EL (cell line): ENCODE data around the gene TIMM10.

Experiments
- DNase-seq: peaks from one replicate; pipeline ENCODE4 v3.0.0-alpha.2; 2016

Gene TIMM10

GRCh38 chr11:57501953-57502352 is 28.6 kb downstream of the TIMM10 start:
- DNase-seq = no peak

- no peak for DNase-seq
These were observed 29.6 kb downstream of the TIMM10 start for GRCh38 chr11:57500926-57501325.

- no peak for DNase-seq
These were observed 30.0 kb downstream of the TIMM10 start for GRCh38 chr11:57500515-57500914.

- DNase-seq = no peak
These were observed 30.5 kb downstream of the TIMM10 start for GRCh38 chr11:57499983-57500461.

- DNase-seq = peak; percentile 92
These were observed 31.1 kb downstream of the TIMM10 start for GRCh38 chr11:57499413-57499982.

GRCh38 chr11:57498540-57498939 is 32.0 kb downstream of the TIMM10 start:
- no peak for DNase-seq

GRCh38 chr11:57497303-57498247 is 33.0 kb downstream of the TIMM10 start:
- no peak for DNase-seq

GRCh38 chr11:57496109-57496820 is 34.3 kb downstream of the TIMM10 start:
- DNase-seq = no peak

GRCh38 chr11:57493507-57494503 is 36.7 kb downstream of the TIMM10 start:
- DNase-seq = peak; percentile 31

GRCh38 chr11:57491371-57492061 is 39.0 kb downstream of the TIMM10 start:
- DNase-seq = peak; percentile 44

- peak; percentile 43 for DNase-seq
These were observed 39.9 kb downstream of the TIMM10 start for GRCh38 chr11:57490456-57491248.

GRCh38 chr11:57487920-57488659 is 42.5 kb downstream of the TIMM10 start:
- no peak for DNase-seq

- DNase-seq = no peak
These were observed 43.4 kb downstream of the TIMM10 start for GRCh38 chr11:57487021-57487778.

GRCh38 chr11:57485217-57485990 is 45.1 kb downstream of the TIMM10 start:
- no peak for DNase-seq

GRCh38 chr11:57484141-57484710 is 46.3 kb downstream of the TIMM10 start:
- DNase-seq = no peak

- DNase-seq = no peak
These were observed 47.0 kb downstream of the TIMM10 start for GRCh38 chr11:57483562-57483918.

GRCh38 chr11:57482782-57483561 is 47.6 kb downstream of the TIMM10 start:
- peak; percentile 36 for DNase-seq
